ENCODE results near the gene RAP2A.

RAP2A gene

DNA sequence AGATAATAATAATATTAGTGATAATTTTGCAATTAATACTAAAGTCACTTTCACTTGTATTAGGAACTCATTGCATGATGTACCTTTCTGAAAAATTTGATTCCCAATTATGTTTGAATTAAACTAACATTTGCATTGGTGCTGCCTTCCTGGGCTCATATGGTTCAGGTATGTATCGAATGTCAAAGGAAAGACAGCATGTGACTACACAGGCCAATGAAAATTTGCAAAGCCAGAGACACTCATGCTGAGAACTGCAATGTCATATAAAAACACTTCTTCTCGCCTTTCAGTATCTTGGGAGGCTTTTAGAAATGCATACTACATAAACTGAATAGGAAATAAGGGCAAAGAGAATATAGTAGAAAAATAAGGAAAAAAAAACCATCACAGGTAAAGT lies 44.3 kb downstream of the RAP2A start:
- Mint-ChIP-seq H3K27ac (no peak overlapping the region), H3K4me1 (ENCODE audit: low read depth) (no peaks in the 10 kb centered on the region), H3K4me3 (no peak overlapping the region), H3K9me3 (no peaks in the 10 kb centered on the region), H3K27me3 (ENCODE audit: low read depth) (peaks cover 3% of the 10 kb centered on the region), H3K36me3 (ENCODE audit: low read depth) (no peaks in the 10 kb centered on the region)
- DNase-seq (ENCODE audit: low spot score): no peak

- Mint-ChIP-seq H3K4me3 (no peak overlapping the region), H3K27me3 (ENCODE audit: low read depth) (no peaks in the 10 kb centered on the region), H3K9me3 (no peaks in the 10 kb centered on the region), H3K27ac (no peak overlapping the region), H3K4me1 (ENCODE audit: low read depth) (no peaks in the 10 kb centered on the region), H3K36me3 (ENCODE audit: low read depth) (no peaks in the 10 kb centered on the region)
- no peak for DNase-seq (ENCODE audit: low spot score)
Observed at GRCh38 chr13:97483465-97483864, 49.5 kb downstream of the RAP2A start.

DNA sequence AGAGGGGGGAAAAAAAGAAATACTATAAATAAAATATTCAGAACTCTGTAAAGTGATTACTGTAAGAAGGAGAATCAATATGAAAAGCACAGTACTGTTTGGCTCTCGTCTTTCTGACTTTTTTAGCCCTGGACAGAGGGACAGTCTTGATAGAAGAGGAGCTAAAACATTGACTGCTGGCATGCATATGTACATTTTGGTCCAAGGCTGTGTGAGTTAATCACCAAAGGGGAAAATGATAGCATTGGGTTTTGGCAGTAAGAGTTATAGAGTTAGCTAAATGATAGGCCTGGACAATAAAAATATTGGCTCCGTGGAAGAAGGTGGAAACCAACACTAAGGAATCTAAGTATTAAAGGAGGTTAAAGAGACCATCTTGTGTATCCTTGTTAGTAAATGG lies 50.3 kb downstream of the RAP2A start:
- Mint-ChIP-seq H3K9me3 (no peaks in the 10 kb centered on the region), H3K27me3 (ENCODE audit: low read depth) (no peaks in the 10 kb centered on the region), H3K36me3 (ENCODE audit: low read depth) (no peaks in the 10 kb centered on the region), H3K4me1 (ENCODE audit: low read depth) (no peaks in the 10 kb centered on the region), H3K4me3 (no peak overlapping the region), H3K27ac (no peak overlapping the region)
- no peak for DNase-seq (ENCODE audit: low spot score)

- H3K27ac Mint-ChIP-seq: no peak overlapping the region
- H3K4me1 Mint-ChIP-seq (ENCODE audit: low read depth): no peaks in the 10 kb centered on the region
- H3K27me3 Mint-ChIP-seq (ENCODE audit: low read depth): no peaks in the 10 kb centered on the region
- no peaks in the 10 kb centered on the region for H3K36me3 Mint-ChIP-seq (ENCODE audit: low read depth)
- DNase-seq (ENCODE audit: low spot score): no peak
- no peak overlapping the region for H3K4me3 Mint-ChIP-seq
- no peaks in the 10 kb centered on the region for H3K9me3 Mint-ChIP-seq
Observed at GRCh38 chr13:97485320-97485719, 51.4 kb downstream of the RAP2A start.

DNA sequence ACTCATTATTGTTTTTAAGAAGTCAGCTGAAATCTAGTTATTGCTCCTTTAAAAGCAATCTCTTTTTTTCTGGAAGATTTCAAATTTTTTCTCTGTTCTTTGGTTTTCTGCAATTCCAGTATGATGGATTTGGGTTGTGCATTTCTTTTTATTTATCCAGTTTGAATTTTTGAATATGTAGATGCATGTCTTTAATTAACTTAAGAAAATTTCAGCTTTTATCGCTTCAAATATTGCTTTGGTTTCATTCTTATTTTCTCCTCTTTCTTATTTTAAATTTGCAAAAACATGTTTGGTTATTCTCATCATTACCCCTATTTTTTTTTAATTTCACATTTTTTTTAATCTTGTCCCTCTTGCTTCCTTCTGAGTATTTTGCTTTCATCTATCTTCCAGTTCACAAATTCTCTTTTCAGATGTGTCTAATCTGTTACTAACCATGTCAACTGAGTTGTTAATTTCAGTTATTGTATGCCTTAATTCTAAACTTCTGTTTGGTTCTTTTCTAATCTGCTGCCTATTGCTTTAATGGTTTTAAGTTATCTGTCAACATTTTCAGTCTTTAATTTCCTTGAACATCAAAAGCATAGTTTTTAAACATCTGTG lies 56.8 kb downstream of the RAP2A start:
- no peak overlapping the region for H3K4me3 Mint-ChIP-seq
- no peaks in the 10 kb centered on the region for H3K4me1 Mint-ChIP-seq (ENCODE audit: low read depth)
- no peaks in the 10 kb centered on the region for H3K36me3 Mint-ChIP-seq (ENCODE audit: low read depth)
- no peak for DNase-seq (ENCODE audit: low spot score)
- H3K9me3 Mint-ChIP-seq: peaks cover 6% of the 10 kb centered on the region
- no peak overlapping the region for H3K27ac Mint-ChIP-seq
- H3K27me3 Mint-ChIP-seq (ENCODE audit: low read depth): no peaks in the 10 kb centered on the region

GRCh38 chr13:97491452-97491851 lies 57.5 kb downstream of the RAP2A start:
- Mint-ChIP-seq H3K27ac (no peak overlapping the region), H3K4me1 (ENCODE audit: low read depth) (no peaks in the 10 kb centered on the region), H3K4me3 (no peak overlapping the region), H3K36me3 (ENCODE audit: low read depth) (no peaks in the 10 kb centered on the region), H3K27me3 (ENCODE audit: low read depth) (no peaks in the 10 kb centered on the region), H3K9me3 (peaks cover 6% of the 10 kb centered on the region)
- DNase-seq (ENCODE audit: low spot score): no peak

- no peak overlapping the region for H3K27ac Mint-ChIP-seq
- H3K27me3 Mint-ChIP-seq (ENCODE audit: low read depth): no peaks in the 10 kb centered on the region
- H3K4me1 Mint-ChIP-seq (ENCODE audit: low read depth): no peaks in the 10 kb centered on the region
- H3K36me3 Mint-ChIP-seq (ENCODE audit: low read depth): no peaks in the 10 kb centered on the region
- no peak overlapping the region for H3K4me3 Mint-ChIP-seq
- H3K9me3 Mint-ChIP-seq: peaks cover 6% of the 10 kb centered on the region
- no peak for DNase-seq (ENCODE audit: low spot score)
Observed at GRCh38 chr13:97492257-97492656, 58.3 kb downstream of the RAP2A start.

GRCh38 chr13:97492684-97493371 lies 58.9 kb downstream of the RAP2A start:
- Mint-ChIP-seq H3K4me1 (ENCODE audit: low read depth) (no peaks in the 10 kb centered on the region), H3K36me3 (ENCODE audit: low read depth) (no peaks in the 10 kb centered on the region), H3K9me3 (peaks cover 6% of the 10 kb centered on the region), H3K27ac (no peak overlapping the region), H3K4me3 (no peak overlapping the region), H3K27me3 (ENCODE audit: low read depth) (no peaks in the 10 kb centered on the region)
- DNase-seq (ENCODE audit: low spot score): no peak

- no peak for DNase-seq (ENCODE audit: low spot score)
- no peaks in the 10 kb centered on the region for H3K36me3 Mint-ChIP-seq (ENCODE audit: low read depth)
- H3K4me1 Mint-ChIP-seq (ENCODE audit: low read depth): no peaks in the 10 kb centered on the region
- H3K4me3 Mint-ChIP-seq: no peak overlapping the region
- no peaks in the 10 kb centered on the region for H3K27me3 Mint-ChIP-seq (ENCODE audit: low read depth)
- H3K9me3 Mint-ChIP-seq: peaks cover 6% of the 10 kb centered on the region
- H3K27ac Mint-ChIP-seq: no peak overlapping the region
Observed at GRCh38 chr13:97493456-97493855, 59.5 kb downstream of the RAP2A start.

DNA sequence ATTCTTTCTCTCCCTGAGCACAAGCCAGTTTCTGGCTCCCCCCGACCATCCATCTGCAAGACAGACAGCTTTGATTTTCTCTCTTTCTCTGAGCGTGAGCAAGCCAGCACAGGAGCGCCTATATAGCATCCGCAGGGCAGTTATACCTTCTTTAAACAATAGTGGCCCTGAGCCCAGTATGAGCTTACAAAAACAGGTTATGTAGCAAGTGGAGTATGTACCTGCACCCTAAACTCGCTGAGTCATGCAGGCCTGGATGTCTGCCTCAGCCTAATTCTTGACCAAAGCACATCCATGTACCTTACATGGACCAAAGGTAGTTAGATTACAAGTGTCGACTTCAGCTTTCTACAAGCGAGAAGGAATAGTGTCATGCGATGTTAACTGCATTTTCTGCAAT lies 61.7 kb downstream of the RAP2A start:
- no peak for DNase-seq (ENCODE audit: low spot score)
- no peak overlapping the region for H3K27ac Mint-ChIP-seq
- peaks cover 6% of the 10 kb centered on the region for H3K9me3 Mint-ChIP-seq
- no peaks in the 10 kb centered on the region for H3K27me3 Mint-ChIP-seq (ENCODE audit: low read depth)
- no peaks in the 10 kb centered on the region for H3K4me1 Mint-ChIP-seq (ENCODE audit: low read depth)
- no peak overlapping the region for H3K4me3 Mint-ChIP-seq
- no peaks in the 10 kb centered on the region for H3K36me3 Mint-ChIP-seq (ENCODE audit: low read depth)

DNA sequence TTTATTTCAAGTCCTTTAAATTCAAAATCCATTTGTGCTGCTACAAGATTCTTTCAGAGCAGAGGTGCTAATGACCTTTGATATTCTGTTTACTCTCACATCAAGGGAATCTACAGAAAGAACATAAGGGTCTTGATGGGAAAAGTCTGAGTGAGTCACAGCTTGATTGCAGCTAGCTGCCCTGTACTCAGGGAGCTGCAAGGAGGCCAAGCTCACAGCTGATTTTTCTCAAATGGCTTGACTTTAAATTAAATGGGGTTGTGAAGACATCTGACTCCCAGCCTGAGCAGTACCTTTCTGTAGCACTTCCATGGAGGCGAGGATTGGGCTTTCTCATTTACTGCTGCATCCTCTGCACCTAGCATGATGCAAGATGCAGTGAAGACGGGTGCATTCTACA lies 62.5 kb downstream of the RAP2A start:
- Mint-ChIP-seq H3K27me3 (ENCODE audit: low read depth) (no peaks in the 10 kb centered on the region), H3K4me3 (no peak overlapping the region), H3K4me1 (ENCODE audit: low read depth) (no peaks in the 10 kb centered on the region), H3K36me3 (ENCODE audit: low read depth) (no peaks in the 10 kb centered on the region), H3K27ac (no peak overlapping the region), H3K9me3 (no peaks in the 10 kb centered on the region)
- DNase-seq (ENCODE audit: low spot score): no peak

DNA sequence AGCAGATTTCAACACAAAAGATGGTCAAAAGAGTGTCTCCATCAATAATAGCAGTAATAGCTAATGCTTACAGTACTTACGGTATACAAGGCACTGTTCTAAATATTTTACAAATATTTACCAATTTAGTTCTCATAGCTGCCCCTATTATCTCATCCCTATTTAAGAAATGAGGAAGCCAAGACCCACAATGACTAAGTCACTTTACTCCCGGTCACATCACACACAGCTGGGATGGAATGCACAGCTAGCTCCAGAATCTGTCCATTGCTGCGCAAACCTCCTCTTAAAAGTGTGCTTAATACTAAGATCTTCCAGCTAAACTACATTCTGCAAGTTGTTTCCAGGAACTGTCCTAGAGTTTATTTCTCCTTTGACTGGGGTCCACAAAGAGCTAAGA lies 63.4 kb downstream of the RAP2A start:
- Mint-ChIP-seq H3K27ac (no peak overlapping the region), H3K4me3 (no peak overlapping the region), H3K4me1 (ENCODE audit: low read depth) (no peaks in the 10 kb centered on the region), H3K27me3 (ENCODE audit: low read depth) (no peaks in the 10 kb centered on the region), H3K36me3 (ENCODE audit: low read depth) (no peaks in the 10 kb centered on the region), H3K9me3 (no peaks in the 10 kb centered on the region)
- no peak for DNase-seq (ENCODE audit: low spot score)

- no peaks in the 10 kb centered on the region for H3K4me1 Mint-ChIP-seq (ENCODE audit: low read depth)
- H3K4me3 Mint-ChIP-seq: no peak overlapping the region
- H3K36me3 Mint-ChIP-seq (ENCODE audit: low read depth): no peaks in the 10 kb centered on the region
- no peak for DNase-seq (ENCODE audit: low spot score)
- no peak overlapping the region for H3K27ac Mint-ChIP-seq
- no peaks in the 10 kb centered on the region for H3K9me3 Mint-ChIP-seq
- no peaks in the 10 kb centered on the region for H3K27me3 Mint-ChIP-seq (ENCODE audit: low read depth)
Observed at GRCh38 chr13:97498419-97498818, 64.5 kb downstream of the RAP2A start.

DNA sequence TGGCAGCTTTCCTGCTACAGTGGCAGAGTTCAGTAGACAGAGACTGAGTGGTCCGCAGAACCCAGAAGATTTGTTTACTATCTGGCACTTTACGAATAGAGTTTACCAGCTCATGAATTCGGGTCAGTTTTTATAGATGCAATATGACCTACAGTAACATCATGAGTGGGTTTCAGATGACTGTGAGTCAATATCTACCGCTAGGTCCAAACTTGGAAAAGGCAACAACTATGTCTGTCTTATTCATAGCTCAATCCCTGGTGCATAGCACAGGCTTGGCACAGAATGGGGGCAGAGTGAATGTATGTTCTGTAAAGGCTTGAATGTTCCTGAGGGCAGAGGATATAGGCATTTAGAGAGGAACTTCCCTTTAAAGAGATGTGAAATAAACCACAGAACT lies 65.2 kb downstream of the RAP2A start:
- Mint-ChIP-seq H3K9me3 (no peaks in the 10 kb centered on the region), H3K36me3 (ENCODE audit: low read depth) (no peaks in the 10 kb centered on the region), H3K27ac (no peak overlapping the region), H3K4me1 (ENCODE audit: low read depth) (no peaks in the 10 kb centered on the region), H3K27me3 (ENCODE audit: low read depth) (peaks cover 4% of the 10 kb centered on the region), H3K4me3 (no peak overlapping the region)
- DNase-seq (ENCODE audit: low spot score): no peak

- Mint-ChIP-seq H3K4me3 (no peak overlapping the region), H3K9me3 (no peaks in the 10 kb centered on the region), H3K36me3 (ENCODE audit: low read depth) (no peaks in the 10 kb centered on the region), H3K27ac (no peak overlapping the region), H3K4me1 (ENCODE audit: low read depth) (no peaks in the 10 kb centered on the region), H3K27me3 (ENCODE audit: low read depth) (peaks cover 7% of the 10 kb centered on the region)
- no peak for DNase-seq (ENCODE audit: low spot score)
Observed at GRCh38 chr13:97502181-97502580, 68.2 kb downstream of the RAP2A start.

All from T-helper 2 cell treated with Interferon-gamma antibody and Interleukin-4, amounts not matched to agents 5 μg/mL and 100 μg/mL, for 36 hours (primary cell).